ENCODE data around the gene ENTREP1. TPM values are rescaled to one million over a fixed set of nuclear protein-coding genes. Genes with fewer than 3 reads are reported as not detected.

The ENTREP1 gene
- total and polyA plus RNA-seq, 2 donors (not counting 1 experiment from before 2014, with no cell fraction given): 0.06 TPM; not detected in 1

GRCh38 chr9:69317081-69317480, 7.9 kb upstream of the ENTREP1 start:
- H3K79me2 ChIP-seq (ENCODE audit: control insufficient read depth, insufficient read depth, low read length): no peaks in the 10 kb centered on the region
- H3K36me3 ChIP-seq (ENCODE audit: control insufficient read depth, insufficient read depth, low read length): no peaks in the 10 kb centered on the region
- peak in 1 of 2 donors; percentile 53 for DNase-seq (ENCODE audit: low read depth in 2 of 2)
- TF ChIP-seq CTCF (conservative IDR thresholded peaks at IDR 0.05 in 1 of 2, IDR thresholded peaks at IDR 0.05 in 1 of 2; ENCODE audit: low read depth in 1 of 2, low read length in 2 of 2): no peak
- H4K20me1 ChIP-seq (ENCODE audit: control insufficient read depth, extremely low read depth, insufficient read depth, low read length): no peaks in the 10 kb centered on the region
- H3K27me3 ChIP-seq (ENCODE audit: control insufficient read depth, insufficient read depth, low read length): no peaks in the 10 kb centered on the region
- H3K4me2 ChIP-seq (ENCODE audit: extremely low read depth, insufficient read depth, low read length): no peak overlapping the region
- H2AFZ ChIP-seq (ENCODE audit: low read length): no peak overlapping the region
- H3K9ac ChIP-seq (ENCODE audit: insufficient read depth, low read length): no peak overlapping the region
- no peak overlapping the region for H3K27ac ChIP-seq (ENCODE audit: insufficient read depth, low read length)
- no peaks in the 10 kb centered on the region for H3K9me3 ChIP-seq (ENCODE audit: control insufficient read depth, insufficient read depth, low read depth, low read length)
- no peak overlapping the region for H3K4me3 ChIP-seq (replicated peaks in 1 of 4; ENCODE audit: control extremely low read depth in 1 of 4, insufficient read depth in 1 of 4, low read depth in 3 of 4, low read length in 4 of 4)
- H3K4me1 ChIP-seq (ENCODE audit: control insufficient read depth, extremely low read depth, insufficient read depth, low read length): no peaks in the 10 kb centered on the region

GRCh38 chr9:69317894-69318293, 7.1 kb upstream of the ENTREP1 start:
- H3K9me3 ChIP-seq (ENCODE audit: control insufficient read depth, insufficient read depth, low read depth, low read length): no peaks in the 10 kb centered on the region
- no peaks in the 10 kb centered on the region for H3K4me1 ChIP-seq (ENCODE audit: control insufficient read depth, extremely low read depth, insufficient read depth, low read length)
- no peaks in the 10 kb centered on the region for H4K20me1 ChIP-seq (ENCODE audit: control insufficient read depth, extremely low read depth, insufficient read depth, low read length)
- H3K9ac ChIP-seq (ENCODE audit: insufficient read depth, low read length): no peak overlapping the region
- no peaks in the 10 kb centered on the region for H3K27me3 ChIP-seq (ENCODE audit: control insufficient read depth, insufficient read depth, low read length)
- H3K4me3 ChIP-seq (replicated peaks in 1 of 4; ENCODE audit: control extremely low read depth in 1 of 4, insufficient read depth in 1 of 4, low read depth in 3 of 4, low read length in 4 of 4): no peak overlapping the region
- no peaks in the 10 kb centered on the region for H3K79me2 ChIP-seq (ENCODE audit: control insufficient read depth, insufficient read depth, low read length)
- H2AFZ ChIP-seq (ENCODE audit: low read length): no peak overlapping the region
- no peak for DNase-seq (ENCODE audit: low read depth in 2 of 2)
- no peak overlapping the region for H3K27ac ChIP-seq (ENCODE audit: insufficient read depth, low read length)
- TF ChIP-seq EZH2 (IDR thresholded peaks at IDR 0.05; ENCODE audit: low read length, missing control alignments) (no peak), CTCF (conservative IDR thresholded peaks at IDR 0.05 in 1 of 2, IDR thresholded peaks at IDR 0.05 in 1 of 2; ENCODE audit: low read depth in 1 of 2, low read length in 2 of 2) (no peak)
- no peaks in the 10 kb centered on the region for H3K36me3 ChIP-seq (ENCODE audit: control insufficient read depth, insufficient read depth, low read length)
- no peak overlapping the region for H3K4me2 ChIP-seq (ENCODE audit: extremely low read depth, insufficient read depth, low read length)

- H2AFZ ChIP-seq (ENCODE audit: low read length): no peak overlapping the region
- no peaks in the 10 kb centered on the region for H3K79me2 ChIP-seq (ENCODE audit: control insufficient read depth, insufficient read depth, low read length)
- no peak overlapping the region for H3K4me2 ChIP-seq (ENCODE audit: extremely low read depth, insufficient read depth, low read length)
- no peaks in the 10 kb centered on the region for H3K4me1 ChIP-seq (ENCODE audit: control insufficient read depth, extremely low read depth, insufficient read depth, low read length)
- H3K9ac ChIP-seq (ENCODE audit: insufficient read depth, low read length): no peak overlapping the region
- DNase-seq (ENCODE audit: low read depth in 2 of 2): no peak
- H3K27ac ChIP-seq (ENCODE audit: insufficient read depth, low read length): no peak overlapping the region
- no peaks in the 10 kb centered on the region for H3K9me3 ChIP-seq (ENCODE audit: control insufficient read depth, insufficient read depth, low read depth, low read length)
- no peaks in the 10 kb centered on the region for H3K36me3 ChIP-seq (ENCODE audit: control insufficient read depth, insufficient read depth, low read length)
- peaks cover 2% of the 10 kb centered on the region for H3K27me3 ChIP-seq (ENCODE audit: control insufficient read depth, insufficient read depth, low read length)
- H3K4me3 ChIP-seq (replicated peaks in 1 of 4; ENCODE audit: control extremely low read depth in 1 of 4, insufficient read depth in 1 of 4, low read depth in 3 of 4, low read length in 4 of 4): no peak overlapping the region
- H4K20me1 ChIP-seq (ENCODE audit: control insufficient read depth, extremely low read depth, insufficient read depth, low read length): no peaks in the 10 kb centered on the region
- TF ChIP-seq CTCF (conservative IDR thresholded peaks at IDR 0.05 in 1 of 2, IDR thresholded peaks at IDR 0.05 in 1 of 2; ENCODE audit: low read depth in 1 of 2, low read length in 2 of 2) (no peak), EZH2 (IDR thresholded peaks at IDR 0.05; ENCODE audit: low read length, missing control alignments) (no peak)
Observed at GRCh38 chr9:69319324-69320025, 5.5 kb upstream of the ENTREP1 start.

All from fibroblast of lung (primary cell).